GM19324 (cell line): ENCODE measurements around the gene IL1RAPL1.
A peak's percentile ranks its signal among the peaks of the same experiment; 100 is the strongest.

Experiments
- ATAC-seq: cut with Tn5 transposase; IDR thresholded peaks from one replicate; pipeline ENCODE4 v1.9.1; 2021; ENCODE audit warnings: mild to moderate bottlenecking, moderate library complexity; ENCODE audit not compliant: unreplicated experiment, low FRiP score

IL1RAPL1 gene

GRCh38 chrX:29561417-29561816 is 974.2 kb downstream of the IL1RAPL1 start:
- no peak for ATAC-seq

- ATAC-seq, result no peak
Observed at GRCh38 chrX:29580560-29580959, 993.3 kb downstream of the IL1RAPL1 start.

DNA sequence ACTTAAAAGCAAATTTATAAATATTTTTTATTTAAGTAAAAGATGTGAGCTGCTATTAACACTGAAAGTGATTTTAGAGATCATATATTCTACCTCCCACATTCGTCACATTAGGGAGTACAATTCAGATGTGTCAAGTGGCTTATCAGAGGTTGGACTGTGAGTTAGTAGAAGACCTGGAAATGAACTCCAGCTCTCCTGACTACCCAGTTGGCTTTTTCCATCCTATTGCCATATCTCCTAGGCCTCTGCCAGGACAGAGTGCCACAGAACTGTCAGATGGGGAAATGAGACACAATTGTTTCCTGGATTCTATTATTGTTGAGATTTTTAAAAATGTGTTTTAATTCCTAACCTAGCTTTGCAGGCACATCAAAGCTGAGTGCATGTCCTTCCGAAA is 994.0 kb downstream of the IL1RAPL1 start:
- no peak for ATAC-seq

DNA sequence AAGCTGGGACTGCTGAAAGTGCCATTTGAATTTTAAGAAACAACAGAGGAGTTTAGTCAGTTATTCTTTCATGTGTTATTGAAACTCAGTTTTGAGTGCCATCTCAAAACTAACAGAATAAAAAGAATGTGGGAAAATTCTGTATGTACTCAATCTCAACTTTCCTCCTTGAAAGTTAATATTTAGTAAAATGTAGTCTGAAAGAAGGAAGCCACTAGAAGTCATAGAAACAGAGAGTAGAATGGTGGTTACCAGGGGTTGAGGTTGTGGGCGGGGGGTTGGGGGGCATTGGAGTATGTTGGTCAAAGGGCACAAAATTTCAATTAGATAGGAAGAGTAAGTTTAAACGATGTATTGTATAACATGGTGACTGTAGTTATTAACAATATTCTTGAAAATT is 999.9 kb downstream of the IL1RAPL1 start:
- peak; percentile 50 for ATAC-seq

GRCh38 chrX:29590921-29591320 is 1003.7 kb downstream of the IL1RAPL1 start:
- ATAC-seq, result no peak

DNA sequence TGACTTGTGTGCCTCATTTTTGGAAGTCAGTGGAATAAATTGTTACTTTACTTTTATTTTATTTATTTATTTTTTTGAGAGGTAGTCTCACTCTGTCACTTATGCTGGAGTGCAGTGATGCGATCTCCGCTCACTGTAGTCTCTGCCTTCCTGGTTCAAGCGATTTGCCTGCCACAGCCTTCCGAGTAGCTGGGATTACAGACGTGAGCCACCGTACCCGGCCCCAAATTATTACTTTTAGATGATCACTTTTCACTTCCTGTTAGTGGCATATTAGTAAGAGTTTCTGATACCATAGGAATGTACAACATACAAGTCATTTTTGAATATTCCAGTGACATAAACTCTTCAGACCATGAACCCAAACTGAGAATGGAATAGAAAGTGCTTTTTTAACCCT is 1017.1 kb downstream of the IL1RAPL1 start:
- ATAC-seq, result no peak

DNA sequence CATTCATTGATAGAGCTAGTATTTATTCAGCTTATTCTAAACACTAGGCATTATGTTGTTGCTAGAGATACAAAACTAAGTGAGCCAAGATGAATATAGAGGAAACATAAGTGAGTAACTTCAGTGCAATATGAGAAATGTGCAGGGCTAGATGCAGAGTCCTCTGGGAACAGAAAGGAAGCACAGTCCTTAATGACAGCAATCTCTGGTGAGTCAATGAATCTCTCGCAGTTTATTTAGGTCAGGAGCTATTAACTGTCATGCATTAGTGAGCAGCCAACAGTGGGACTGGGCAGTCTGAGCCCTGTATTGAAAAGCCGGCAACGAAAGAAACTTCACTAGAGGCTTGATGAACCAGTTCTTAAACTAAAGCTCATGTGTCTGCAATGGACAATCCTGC is 1030.0 kb downstream of the IL1RAPL1 start:
- ATAC-seq, result no peak

DNA sequence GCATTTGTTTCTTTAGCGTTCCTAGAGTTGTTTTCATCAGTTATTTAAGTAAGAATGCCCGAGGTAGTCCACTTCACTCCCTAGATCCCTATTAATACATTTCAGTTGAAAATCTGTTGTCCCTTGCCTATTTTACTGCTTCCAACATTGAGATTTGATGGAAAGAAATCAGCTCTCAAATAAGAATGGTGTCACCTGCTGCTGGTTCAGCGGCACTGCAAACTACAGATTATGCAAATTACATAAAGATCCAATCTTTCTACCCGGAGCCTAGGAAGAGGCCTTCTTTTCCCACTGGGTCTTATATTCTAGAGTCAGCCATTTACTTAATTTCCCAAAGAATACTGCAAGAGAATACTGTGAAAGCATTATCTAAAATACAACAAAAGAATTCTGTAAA is 1030.5 kb downstream of the IL1RAPL1 start:
- ATAC-seq, result no peak

DNA sequence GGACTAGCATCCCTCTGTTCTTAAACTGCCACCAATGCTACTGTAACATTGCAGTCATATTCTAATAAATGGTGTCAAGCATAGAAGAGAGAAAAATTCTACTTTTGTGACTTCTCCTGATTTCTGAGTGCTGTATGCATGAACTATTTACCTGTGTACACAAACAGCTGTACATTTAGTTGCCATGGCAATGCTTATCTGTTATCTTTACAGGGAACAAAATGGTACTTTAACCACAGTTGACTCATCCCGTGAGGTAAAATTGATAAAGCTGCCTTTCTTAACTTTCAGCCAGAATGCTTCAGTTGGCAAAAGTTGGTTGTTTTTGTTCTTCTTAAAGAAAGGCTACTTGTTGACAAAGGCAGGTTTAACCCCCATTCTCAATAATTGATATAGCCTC is 1040.6 kb downstream of the IL1RAPL1 start:
- ATAC-seq, result no peak

DNA sequence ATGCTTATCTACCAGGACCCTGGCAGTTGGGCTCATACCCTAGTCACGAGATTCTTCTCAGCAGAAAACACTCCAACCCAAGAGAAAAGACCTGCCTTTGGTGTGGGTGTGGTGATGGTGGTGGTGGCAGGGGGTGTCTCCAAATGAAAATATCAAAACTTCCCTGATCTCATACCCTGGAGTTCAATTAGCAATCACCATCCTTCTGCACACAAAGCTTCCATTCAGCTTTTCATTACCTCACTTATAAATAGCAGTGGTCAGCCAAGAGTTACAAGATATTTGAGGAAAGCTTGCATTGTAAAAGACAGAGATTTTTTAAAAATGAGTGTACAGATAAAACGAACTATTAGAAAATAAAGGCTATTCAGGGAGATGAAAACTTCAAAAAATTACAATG is 1047.3 kb downstream of the IL1RAPL1 start:
- no peak for ATAC-seq

GRCh38 chrX:29636331-29636730 is 1049.1 kb downstream of the IL1RAPL1 start:
- no peak for ATAC-seq

- ATAC-seq, result no peak
Observed at GRCh38 chrX:29640106-29640505, 1052.9 kb downstream of the IL1RAPL1 start.

DNA sequence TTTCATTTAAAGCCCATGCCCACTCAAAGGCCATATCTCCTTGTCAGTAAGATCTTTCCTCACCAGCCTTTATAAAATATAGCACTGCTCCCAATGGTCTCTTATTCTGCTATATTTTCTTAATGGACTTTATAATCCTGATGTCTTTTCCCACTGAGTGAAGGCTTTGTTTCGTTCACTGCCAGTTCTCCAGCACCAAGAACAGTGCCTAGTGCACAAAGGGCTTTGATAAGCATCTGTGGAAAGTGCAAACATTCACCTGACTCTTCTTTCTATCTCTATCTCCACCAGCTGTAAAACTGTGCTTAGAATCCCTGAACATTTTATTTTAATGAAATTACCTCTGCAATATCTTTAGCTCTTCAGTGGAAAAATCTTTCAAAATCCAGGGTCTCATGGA is 1054.2 kb downstream of the IL1RAPL1 start:
- no peak for ATAC-seq

DNA sequence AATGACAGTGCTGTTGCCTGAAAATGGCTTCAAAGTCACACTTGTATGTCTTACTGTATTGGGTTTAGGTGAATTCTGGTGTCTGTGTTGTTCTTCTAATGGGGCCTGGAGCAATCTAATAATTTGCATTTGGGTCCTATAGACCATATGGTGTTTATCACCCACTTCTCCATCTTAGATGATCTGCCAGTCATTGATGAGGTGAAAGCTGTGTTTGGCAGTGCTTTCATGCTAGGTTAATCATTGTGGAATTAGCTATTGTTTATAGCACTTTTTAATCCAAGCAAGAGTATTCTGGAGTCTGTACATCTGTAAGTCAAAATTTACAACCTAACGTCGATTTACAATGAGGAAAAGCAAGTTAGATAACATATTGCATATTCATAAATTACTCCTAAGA is 1055.9 kb downstream of the IL1RAPL1 start:
- no peak for ATAC-seq

- no peak for ATAC-seq
Observed at GRCh38 chrX:29648161-29648560, 1060.9 kb downstream of the IL1RAPL1 start.

- ATAC-seq, result no peak
Observed at GRCh38 chrX:29652484-29652883, 1065.2 kb downstream of the IL1RAPL1 start.

DNA sequence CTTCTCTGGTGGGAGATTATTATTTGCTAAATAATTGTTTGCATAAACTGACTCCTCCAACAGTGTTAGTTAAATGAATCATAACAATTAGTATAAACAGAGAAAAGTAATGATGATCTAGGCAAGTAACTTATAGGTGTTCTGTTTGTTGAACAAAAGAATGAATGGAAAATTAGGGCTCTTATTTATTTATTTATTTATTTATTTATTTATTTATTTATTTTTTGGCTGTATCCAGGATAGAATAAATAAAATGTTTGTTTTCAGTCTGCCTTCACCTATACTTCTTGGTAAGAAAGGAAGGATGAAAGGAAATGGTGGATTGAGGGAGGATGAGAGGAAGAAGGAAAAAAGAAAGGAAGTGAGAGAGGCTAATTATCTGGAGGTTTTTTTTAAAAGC is 1066.5 kb downstream of the IL1RAPL1 start:
- ATAC-seq, result no peak

DNA sequence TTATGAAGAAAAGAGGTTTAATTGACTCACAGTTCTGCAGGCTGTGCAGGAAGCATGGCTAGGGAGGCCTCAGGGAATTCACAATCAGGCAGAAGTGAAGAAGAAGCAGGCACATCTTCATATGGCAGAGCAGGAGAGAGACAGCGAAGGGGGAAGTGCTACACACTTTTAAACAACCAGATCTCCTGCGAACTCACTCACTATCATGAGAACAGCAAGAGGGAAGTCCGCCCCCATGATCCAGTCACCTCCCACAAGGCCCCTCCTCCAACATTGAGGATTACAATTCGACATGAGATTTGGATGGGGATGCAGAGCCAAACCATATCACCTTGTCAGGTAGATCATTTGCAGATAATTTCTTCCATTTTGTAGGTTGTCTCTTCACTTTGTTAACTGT is 1072.7 kb downstream of the IL1RAPL1 start:
- no peak for ATAC-seq

DNA sequence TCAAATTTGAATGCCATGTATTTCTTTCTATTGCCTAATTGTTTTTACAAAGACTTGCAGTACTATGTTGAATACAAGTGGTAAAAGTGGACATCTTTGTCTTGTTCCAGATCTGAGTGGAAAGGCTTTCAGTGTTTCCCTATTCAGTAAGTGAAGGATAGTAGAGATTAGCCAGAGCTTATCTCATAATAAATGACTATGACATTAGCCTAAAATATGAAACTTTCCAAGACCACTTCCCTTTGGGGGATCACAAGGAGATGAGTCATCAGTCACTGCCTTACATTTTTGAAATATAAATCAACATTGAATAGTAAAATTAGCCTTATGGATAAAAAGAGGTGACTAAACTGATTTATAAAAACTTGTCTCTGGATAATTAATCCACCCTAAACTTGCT is 1074.0 kb downstream of the IL1RAPL1 start:
- no peak for ATAC-seq

- no peak for ATAC-seq
Observed at GRCh38 chrX:29662101-29662500, 1074.9 kb downstream of the IL1RAPL1 start.

DNA sequence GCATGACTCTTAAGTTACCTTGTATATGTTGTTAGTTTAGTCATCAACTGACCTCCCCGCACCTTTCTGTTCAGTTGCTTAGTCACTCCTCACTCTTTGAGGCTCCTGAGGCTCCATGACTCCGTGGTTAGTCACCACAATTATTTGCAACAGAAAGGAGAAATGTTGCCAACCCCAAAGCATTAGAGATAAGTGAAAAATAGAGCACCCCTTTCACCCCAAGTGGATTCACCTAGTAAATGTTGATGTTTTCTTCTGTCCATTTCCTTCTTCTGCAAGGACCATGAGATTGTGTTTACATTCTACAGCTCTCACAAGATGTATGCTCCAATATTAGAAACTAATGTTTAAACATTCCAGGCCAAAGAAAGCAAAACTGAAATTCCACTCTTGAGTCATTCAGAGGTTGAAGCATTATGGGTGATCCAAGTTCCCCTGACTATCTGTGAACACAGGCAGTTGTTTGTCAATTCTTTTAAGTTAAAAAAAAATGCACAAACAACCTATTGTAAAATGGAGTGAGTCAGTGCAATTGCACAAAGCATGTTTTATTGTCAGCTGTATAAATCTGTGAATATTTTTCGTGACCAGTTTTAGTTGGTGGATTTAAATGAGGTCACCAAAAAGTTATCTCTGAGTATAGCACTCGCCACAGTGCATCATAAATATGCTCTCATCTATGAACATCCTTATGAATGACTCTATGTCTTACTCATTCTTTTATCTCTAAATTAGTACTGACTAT is 1075.7 kb downstream of the IL1RAPL1 start:
- ATAC-seq, result no peak

DNA sequence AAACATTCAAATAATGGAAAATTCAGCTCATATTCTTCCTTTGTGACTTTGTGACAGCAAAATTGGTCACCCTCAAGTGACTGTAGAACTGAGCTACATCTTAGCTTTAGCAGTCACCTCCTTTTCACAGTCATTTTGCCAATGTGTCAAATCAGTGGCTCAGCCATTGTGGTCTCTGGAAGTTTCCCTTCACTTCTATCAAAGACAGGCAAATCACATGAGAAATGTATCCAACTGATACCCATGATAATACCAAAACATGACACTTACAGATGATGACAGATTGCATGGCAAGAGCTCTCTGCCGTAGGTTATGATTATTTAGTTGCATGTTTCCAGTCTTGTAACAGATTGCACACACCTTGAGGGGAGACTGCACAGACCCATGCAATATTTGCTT is 1078.3 kb downstream of the IL1RAPL1 start:
- ATAC-seq, result no peak

DNA sequence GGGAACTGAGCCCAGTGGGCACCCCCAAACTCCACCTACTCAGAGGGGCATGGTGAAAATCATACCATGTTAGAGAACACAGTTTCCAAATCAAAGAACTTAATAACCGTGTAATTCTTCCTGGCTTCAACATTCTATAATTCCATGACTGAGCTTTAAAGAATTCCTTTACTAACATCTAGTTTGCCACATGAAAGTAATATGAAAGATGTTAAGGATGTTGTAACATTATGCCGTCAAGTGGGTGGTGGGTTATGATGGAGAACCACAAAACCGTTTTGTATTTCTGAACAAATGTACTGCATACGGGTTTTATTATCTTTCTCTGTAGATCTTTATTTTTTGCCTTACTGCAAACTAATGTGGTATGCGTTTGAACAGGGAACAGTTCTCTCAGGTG is 1079.1 kb downstream of the IL1RAPL1 start:
- no peak for ATAC-seq
